ENCODE data around the gene ZNHIT6. TPM values are rescaled to one million over a fixed set of nuclear protein-coding genes. Genes with fewer than 3 reads are reported as not detected.

ZNHIT6 gene
- total and polyA plus RNA-seq, 2 donors (not counting 3 experiments of a cell fraction or from before 2014, with no cell fraction given) = 7.3 to 18.8 TPM

- Histone ChIP-seq H3K36me3 (ENCODE audit: control insufficient read depth in 2 of 2, extremely low read depth in 1 of 2, insufficient read depth in 2 of 2, low read length in 2 of 2) (no peaks in the 10 kb centered on the region), H3K4me3 (replicated peaks in 1 of 3; ENCODE audit: insufficient read depth in 1 of 3, low read depth in 1 of 3, low read length in 3 of 3) (no peak overlapping the region), H3K79me2 (ENCODE audit: control insufficient read depth, insufficient read depth, low read length) (no peaks in the 10 kb centered on the region), H3K4me2 (ENCODE audit: insufficient read depth, low read length) (no peak overlapping the region), H4K20me1 (replicated peaks; ENCODE audit: control insufficient read depth, extremely low read depth, insufficient read depth, low read length) (no peaks in the 10 kb centered on the region), H3K9me3 (replicated peaks; ENCODE audit: control insufficient read depth, insufficient read depth, low read length) (no peaks in the 10 kb centered on the region), H3K27ac (ENCODE audit: insufficient read depth, low read depth, low read length) (no peak overlapping the region), H3K9me1 (replicated peaks; ENCODE audit: control insufficient read depth, extremely low read depth, insufficient read depth, low read length) (no peaks in the 10 kb centered on the region), H3K4me1 (ENCODE audit: control insufficient read depth, extremely low read depth, insufficient read depth, low read length) (peaks cover 10% of the 10 kb centered on the region), H3K27me3 (ENCODE audit: control insufficient read depth in 2 of 2, insufficient read depth in 2 of 2, low read length in 2 of 2) (no peaks in the 10 kb centered on the region), H2AFZ (ENCODE audit: low read depth, low read length) (peak overlapping the region; percentile 32), H3K9ac (replicated peaks; ENCODE audit: extremely low read depth, insufficient read depth, low read length) (no peak overlapping the region)
- POLR2A ChIA-PET = no interaction called here
- FAIRE-seq (no peak), DNase-seq (ENCODE audit: low read depth, low spot score) (no peak)
- TF ChIP-seq EZH2 (IDR thresholded peaks at IDR 0.05; ENCODE audit: borderline replicate concordance, low read depth, low read length, severe bottlenecking) (no peak), MYC (IDR thresholded peaks at IDR 0.05; ENCODE audit: low read depth, low read length) (no peak), GATA2 (IDR thresholded peaks at IDR 0.05; ENCODE audit: insufficient read depth, insufficient read length, low read depth, low read length) (no peak), JUN (IDR thresholded peaks at IDR 0.05; ENCODE audit: borderline replicate concordance, insufficient read depth, insufficient read length, low read depth) (no peak)
- BruUV-seq (replicated peaks) = no TSS peak
- CTCF ChIA-PET = interaction anchor here (1.3 to 1.8 kb wide), 3 partner anchors 13 to 77 kb away, joined by 6 to 8 read pairs (median 6); no protein-coding TSS in a partner anchor
- intact Hi-C loops (cut with micrococcal nuclease) = loop anchor here (10.0 kb wide), 1 partner anchor 269 kb away; no protein-coding TSS in a partner anchor
- dilution Hi-C loops (cut with MboI; ENCODE audit: extremely low pct_ligation_motif_present, low sequenced_read_pairs) = no loop called here
These were observed 92.5 kb downstream of the ZNHIT6 start for GRCh38 chr1:85615586-85616363.

DNA sequence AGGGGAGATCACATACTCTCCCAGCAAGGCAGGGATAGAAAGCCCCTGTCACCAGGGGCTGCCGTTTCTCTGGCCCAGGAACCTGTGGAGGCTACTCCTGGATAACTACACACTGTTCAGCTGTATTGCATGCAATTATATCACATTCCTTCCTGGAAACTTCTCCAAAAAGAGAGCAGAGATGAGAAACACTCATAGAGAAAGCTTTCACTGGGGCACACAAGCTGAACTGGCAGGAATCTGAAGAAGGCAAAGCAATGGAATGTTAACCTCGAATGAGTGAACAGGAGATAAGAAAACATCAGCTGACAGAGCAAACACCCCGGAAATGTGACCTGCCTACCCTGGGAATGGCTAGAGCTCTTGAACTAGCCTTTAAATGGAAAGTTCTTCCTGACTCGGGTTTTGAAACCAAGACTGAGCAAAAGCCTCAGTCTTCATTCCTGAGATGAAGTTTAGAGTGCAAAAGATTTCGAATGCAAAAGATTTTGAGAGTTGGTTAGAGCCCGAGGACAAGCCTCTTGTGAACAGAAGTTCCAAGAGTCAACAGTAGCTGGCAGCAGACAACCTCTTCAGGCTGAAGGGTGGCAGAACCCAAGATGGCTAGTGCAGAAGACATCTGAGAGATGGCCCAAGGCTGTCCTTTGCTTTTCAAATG, 95.4 kb downstream of the ZNHIT6 start:
- no peak overlapping the region for H3K9ac ChIP-seq (replicated peaks; ENCODE audit: extremely low read depth, insufficient read depth, low read length)
- dilution Hi-C loops (cut with MboI; ENCODE audit: extremely low pct_ligation_motif_present, low sequenced_read_pairs) (no loop called here), intact Hi-C loops (cut with micrococcal nuclease) (loop anchor here (1.0 to 10.0 kb wide), 2 partner anchors 79 to 272 kb away; no protein-coding TSS in a partner anchor)
- H3K4me1 ChIP-seq (ENCODE audit: control insufficient read depth, extremely low read depth, insufficient read depth, low read length) = peaks cover 18% of the 10 kb centered on the region
- no peaks in the 10 kb centered on the region for H4K20me1 ChIP-seq (replicated peaks; ENCODE audit: control insufficient read depth, extremely low read depth, insufficient read depth, low read length)
- no peaks in the 10 kb centered on the region for H3K9me1 ChIP-seq (replicated peaks; ENCODE audit: control insufficient read depth, extremely low read depth, insufficient read depth, low read length)
- no peak overlapping the region for H3K4me2 ChIP-seq (ENCODE audit: insufficient read depth, low read length)
- no peaks in the 10 kb centered on the region for H3K9me3 ChIP-seq (replicated peaks; ENCODE audit: control insufficient read depth, insufficient read depth, low read length)
- BruUV-seq (replicated peaks) = no TSS peak
- H3K79me2 ChIP-seq (ENCODE audit: control insufficient read depth, insufficient read depth, low read length) = no peaks in the 10 kb centered on the region
- TF ChIP-seq, protein P1, sequence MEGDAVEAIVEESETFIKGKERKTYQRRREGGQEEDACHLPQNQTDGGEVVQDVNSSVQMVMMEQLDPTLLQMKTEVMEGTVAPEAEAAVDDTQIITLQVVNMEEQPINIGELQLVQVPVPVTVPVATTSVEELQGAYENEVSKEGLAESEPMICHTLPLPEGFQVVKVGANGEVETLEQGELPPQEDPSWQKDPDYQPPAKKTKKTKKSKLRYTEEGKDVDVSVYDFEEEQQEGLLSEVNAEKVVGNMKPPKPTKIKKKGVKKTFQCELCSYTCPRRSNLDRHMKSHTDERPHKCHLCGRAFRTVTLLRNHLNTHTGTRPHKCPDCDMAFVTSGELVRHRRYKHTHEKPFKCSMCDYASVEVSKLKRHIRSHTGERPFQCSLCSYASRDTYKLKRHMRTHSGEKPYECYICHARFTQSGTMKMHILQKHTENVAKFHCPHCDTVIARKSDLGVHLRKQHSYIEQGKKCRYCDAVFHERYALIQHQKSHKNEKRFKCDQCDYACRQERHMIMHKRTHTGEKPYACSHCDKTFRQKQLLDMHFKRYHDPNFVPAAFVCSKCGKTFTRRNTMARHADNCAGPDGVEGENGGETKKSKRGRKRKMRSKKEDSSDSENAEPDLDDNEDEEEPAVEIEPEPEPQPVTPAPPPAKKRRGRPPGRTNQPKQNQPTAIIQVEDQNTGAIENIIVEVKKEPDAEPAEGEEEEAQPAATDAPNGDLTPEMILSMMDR (IDR thresholded peaks at IDR 0.05; ENCODE audit: extremely low read depth in 1 of 2, insufficient read depth in 1 of 2, low read depth in 1 of 2, low read length in 2 of 2) = peak; percentile 36 to 41
- TF ChIP-seq EZH2 (IDR thresholded peaks at IDR 0.05; ENCODE audit: borderline replicate concordance, low read depth, low read length, severe bottlenecking) = no peak
- H3K27me3 ChIP-seq (ENCODE audit: control insufficient read depth in 2 of 2, insufficient read depth in 2 of 2, low read length in 2 of 2) = no peaks in the 10 kb centered on the region
- DNase-seq (ENCODE audit: low read depth, low spot score) = peak; percentile 24
- peak; percentile 66 for FAIRE-seq
- POLR2A ChIA-PET = no interaction called here
- no peak overlapping the region for H3K27ac ChIP-seq (ENCODE audit: insufficient read depth, low read depth, low read length)
- CTCF ChIA-PET = interaction anchor here (0.7 to 2.0 kb wide), 5 partner anchors 16 to 80 kb away, joined by 3 to 16 read pairs (median 4); no protein-coding TSS in a partner anchor
- no peak overlapping the region for H2AFZ ChIP-seq (ENCODE audit: low read depth, low read length)
- H3K36me3 ChIP-seq (ENCODE audit: control insufficient read depth in 2 of 2, extremely low read depth in 1 of 2, insufficient read depth in 2 of 2, low read length in 2 of 2) = no peaks in the 10 kb centered on the region
- H3K4me3 ChIP-seq (replicated peaks in 1 of 3; ENCODE audit: insufficient read depth in 1 of 3, low read depth in 1 of 3, low read length in 3 of 3) = no peak overlapping the region
